GM18526 (cell line): ENCODE measurements around the gene C14orf119.
A peak's percentile ranks its signal among the peaks of the same experiment; 100 is the strongest.

Experiments
- POLR2A ChIP-seq: IDR thresholded peaks from 3 replicates; pipeline ENCODE4 v1.6.1; 2011; ENCODE audit not compliant: insufficient read length; ENCODE audit errors: extremely low read depth

C14orf119 gene

GRCh38 chr14:23070262-23071129 lies 24.8 kb upstream of the C14orf119 start:
- TF ChIP-seq POLR2A = no peak

- peak; percentile 80 for TF ChIP-seq POLR2A
Measured at GRCh38 chr14:23071244-23071920, 23.9 kb upstream of the C14orf119 start.

- TF ChIP-seq POLR2A = no peak
Measured at GRCh38 chr14:23071921-23072539, 23.3 kb upstream of the C14orf119 start.

GRCh38 chr14:23074906-23075305 lies 20.4 kb upstream of the C14orf119 start:
- no peak for TF ChIP-seq POLR2A

- no peak for TF ChIP-seq POLR2A
Measured at GRCh38 chr14:23076785-23077408, 18.4 kb upstream of the C14orf119 start.

- TF ChIP-seq POLR2A = no peak
Measured at GRCh38 chr14:23077962-23078361, 17.3 kb upstream of the C14orf119 start.

- TF ChIP-seq POLR2A = no peak
Measured at GRCh38 chr14:23078692-23079116, 16.6 kb upstream of the C14orf119 start.

GRCh38 chr14:23079716-23080115 lies 15.6 kb upstream of the C14orf119 start:
- no peak for TF ChIP-seq POLR2A

- no peak for TF ChIP-seq POLR2A
Measured at GRCh38 chr14:23080474-23080873, 14.8 kb upstream of the C14orf119 start.

- TF ChIP-seq POLR2A = no peak
Measured at GRCh38 chr14:23085458-23085857, 9.8 kb upstream of the C14orf119 start.

GRCh38 chr14:23086565-23086964 lies 8.7 kb upstream of the C14orf119 start:
- no peak for TF ChIP-seq POLR2A

- no peak for TF ChIP-seq POLR2A
Measured at GRCh38 chr14:23089498-23090253, 5.6 kb upstream of the C14orf119 start.

GRCh38 chr14:23090254-23090636 lies 5.1 kb upstream of the C14orf119 start:
- no peak for TF ChIP-seq POLR2A

- TF ChIP-seq POLR2A = no peak
Measured at GRCh38 chr14:23091294-23092225, 3.7 kb upstream of the C14orf119 start.
